Measurements from ENCODE around the gene AP1S2. TPM values are rescaled to one million over a fixed set of nuclear protein-coding genes. Genes with fewer than 3 reads are reported as not detected.

AP1S2 gene
- total RNA-seq, 1 donor from 2014 or later = 99.3 TPM

- Histone ChIP-seq H3K4me1 (no peaks in the 10 kb centered on the region), H3K36me3 (peaks cover 66 to 88% of the 10 kb centered on the region in 2 donors), H3K27ac (no peak overlapping the region), H3K4me3 (no peak overlapping the region), H3K27me3 (no peaks in the 10 kb centered on the region), H3K9me3 (no peaks in the 10 kb centered on the region)
- no peak for TF ChIP-seq CTCF (IDR thresholded peaks at IDR 0.05)
- intact Hi-C loops (cut with DNase I) = no loop called here
- no peak for DNase-seq (ENCODE audit: low spot score in 2 of 2)
Observed at GRCh38 chrX:15808254-15808653, 46.4 kb downstream of the AP1S2 start.

GRCh38 chrX:15804563-15804962, 50.0 kb downstream of the AP1S2 start:
- Histone ChIP-seq H3K27ac (no peak overlapping the region), H3K27me3 (no peaks in the 10 kb centered on the region), H3K4me3 (no peak overlapping the region), H3K36me3 (peaks cover 50 to 55% of the 10 kb centered on the region in 2 donors), H3K4me1 (no peaks in the 10 kb centered on the region), H3K9me3 (no peaks in the 10 kb centered on the region)
- intact Hi-C loops (cut with DNase I) = no loop called here
- no peak for DNase-seq (ENCODE audit: low spot score in 2 of 2)
- no peak for TF ChIP-seq CTCF (IDR thresholded peaks at IDR 0.05)

GRCh38 chrX:15797707-15798106, 56.9 kb downstream of the AP1S2 start:
- no peak overlapping the region for H3K4me3 ChIP-seq
- no peaks in the 10 kb centered on the region for H3K9me3 ChIP-seq
- no peak for DNase-seq (ENCODE audit: low spot score in 2 of 2)
- H3K4me1 ChIP-seq = no peaks in the 10 kb centered on the region
- no peak for TF ChIP-seq CTCF (IDR thresholded peaks at IDR 0.05)
- no peak overlapping the region for H3K27ac ChIP-seq
- intact Hi-C loops (cut with DNase I) = no loop called here
- peaks cover 15 to 16% of the 10 kb centered on the region in 2 donors for H3K36me3 ChIP-seq
- H3K27me3 ChIP-seq = no peaks in the 10 kb centered on the region

- intact Hi-C loops (cut with DNase I) = loop anchor here (1.0 to 2.0 kb wide), 4 partner anchors 40 to 116 kb away; no protein-coding TSS in a partner anchor
- no peak for DNase-seq (ENCODE audit: low spot score in 2 of 2)
- H3K9me3 ChIP-seq = no peaks in the 10 kb centered on the region
- peak overlapping the region; percentile 80 to 90 for H3K4me3 ChIP-seq
- H3K4me1 ChIP-seq = peaks cover 4 to 12% of the 10 kb centered on the region in 2 donors
- H3K27ac ChIP-seq = peak overlapping the region; percentile 85
- no peaks in the 10 kb centered on the region for H3K27me3 ChIP-seq
- peaks cover 4 to 8% of the 10 kb centered on the region in 2 donors for H3K36me3 ChIP-seq
- no peak for TF ChIP-seq CTCF (IDR thresholded peaks at IDR 0.05)
Observed at GRCh38 chrX:15790769-15791290, 63.8 kb downstream of the AP1S2 start.

GRCh38 chrX:15789979-15790768, 64.4 kb downstream of the AP1S2 start, which contains the start of gene ZRSR2:
TSS of gene ZRSR2 (plus strand) at chrX:15790484. CDS start at chrX:15790496, 12 bp downstream.
- intact Hi-C loops (cut with DNase I) = loop anchor here (1.0 to 2.0 kb wide), 4 partner anchors 39 to 115 kb away; no protein-coding TSS in a partner anchor
- H3K4me1 ChIP-seq = peaks cover 4 to 12% of the 10 kb centered on the region in 2 donors
- H3K9me3 ChIP-seq = no peaks in the 10 kb centered on the region
- H3K36me3 ChIP-seq = peaks cover under 1 to 8% of the 10 kb centered on the region in 2 donors
- peak; percentile 41 to 94 for DNase-seq (ENCODE audit: low spot score in 2 of 2)
- no peaks in the 10 kb centered on the region for H3K27me3 ChIP-seq
- peak within 1 kb of the TSS; percentile 85 for H3K27ac ChIP-seq
- peak within 1 kb of the TSS; percentile 80 to 90 for H3K4me3 ChIP-seq
- no peak for TF ChIP-seq CTCF (IDR thresholded peaks at IDR 0.05)
